Measurements from ENCODE around the gene CEP126.

The CEP126 gene

GRCh38 chr11:101885631-101886030 is 29.2 kb upstream of the CEP126 start:
- Histone ChIP-seq H3K4me1 (ENCODE audit: low read length) (no peaks in the 10 kb centered on the region), H3K4me2 (ENCODE audit: low read length) (no peak overlapping the region), H3K27me3 (ENCODE audit: low read depth, low read length) (no peaks in the 10 kb centered on the region), H3K36me3 (replicated peaks; ENCODE audit: low read depth, low read length) (no peaks in the 10 kb centered on the region), H2AFZ (ENCODE audit: low read depth, low read length) (no peak overlapping the region), H3K4me3 (ENCODE audit: low read length) (no peak overlapping the region), H4K20me1 (ENCODE audit: insufficient read depth, low read length) (no peaks in the 10 kb centered on the region), H3K27ac (ENCODE audit: low read length) (no peak overlapping the region), H3K9me3 (ENCODE audit: insufficient read depth, low read length) (no peaks in the 10 kb centered on the region), H3K9ac (ENCODE audit: low read length) (no peak overlapping the region), H3K79me2 (ENCODE audit: low read length) (no peaks in the 10 kb centered on the region)
- TF ChIP-seq CTCF (IDR thresholded peaks at IDR 0.05; ENCODE audit: low read depth, low read length) = no peak
- TF ChIP-seq EZH2phosphoT487 (IDR thresholded peaks at IDR 0.05; ENCODE audit: low read depth) = no peak

GRCh38 chr11:101889767-101890166 is 25.0 kb upstream of the CEP126 start:
- TF ChIP-seq EZH2phosphoT487 (IDR thresholded peaks at IDR 0.05; ENCODE audit: low read depth) (no peak), CTCF (IDR thresholded peaks at IDR 0.05; ENCODE audit: low read depth, low read length) (no peak)

GRCh38 chr11:101894505-101894904 is 20.3 kb upstream of the CEP126 start:
- Histone ChIP-seq H3K4me3 (ENCODE audit: low read length) (no peak overlapping the region), H3K27ac (ENCODE audit: low read length) (no peak overlapping the region), H3K9me3 (ENCODE audit: insufficient read depth, low read length) (no peaks in the 10 kb centered on the region), H3K79me2 (ENCODE audit: low read length) (no peaks in the 10 kb centered on the region), H3K36me3 (replicated peaks; ENCODE audit: low read depth, low read length) (no peaks in the 10 kb centered on the region), H2AFZ (ENCODE audit: low read depth, low read length) (no peak overlapping the region), H4K20me1 (ENCODE audit: insufficient read depth, low read length) (no peaks in the 10 kb centered on the region), H3K4me2 (ENCODE audit: low read length) (no peak overlapping the region), H3K9ac (ENCODE audit: low read length) (no peak overlapping the region), H3K4me1 (ENCODE audit: low read length) (no peaks in the 10 kb centered on the region), H3K27me3 (ENCODE audit: low read depth, low read length) (no peaks in the 10 kb centered on the region)
- TF ChIP-seq CTCF (IDR thresholded peaks at IDR 0.05; ENCODE audit: low read depth, low read length) (no peak), EZH2phosphoT487 (IDR thresholded peaks at IDR 0.05; ENCODE audit: low read depth) (no peak)

More at GRCh38 chr11:101889767-101890166, 25.0 kb upstream of the CEP126 start:
- Histone ChIP-seq H3K4me2 (ENCODE audit: low read length) (no peak overlapping the region), H3K4me3 (ENCODE audit: low read length) (no peak overlapping the region), H3K36me3 (replicated peaks; ENCODE audit: low read depth, low read length) (no peaks in the 10 kb centered on the region), H4K20me1 (ENCODE audit: insufficient read depth, low read length) (no peaks in the 10 kb centered on the region), H3K9ac (ENCODE audit: low read length) (no peak overlapping the region), H3K4me1 (ENCODE audit: low read length) (no peaks in the 10 kb centered on the region), H3K27me3 (ENCODE audit: low read depth, low read length) (no peaks in the 10 kb centered on the region), H3K79me2 (ENCODE audit: low read length) (no peaks in the 10 kb centered on the region), H3K27ac (ENCODE audit: low read length) (no peak overlapping the region), H2AFZ (ENCODE audit: low read depth, low read length) (no peak overlapping the region), H3K9me3 (ENCODE audit: insufficient read depth, low read length) (no peaks in the 10 kb centered on the region)

- Histone ChIP-seq H3K9me3 (ENCODE audit: insufficient read depth, low read length) (no peaks in the 10 kb centered on the region), H3K27me3 (ENCODE audit: low read depth, low read length) (no peaks in the 10 kb centered on the region), H2AFZ (ENCODE audit: low read depth, low read length) (no peak overlapping the region), H4K20me1 (ENCODE audit: insufficient read depth, low read length) (no peaks in the 10 kb centered on the region), H3K4me1 (ENCODE audit: low read length) (no peaks in the 10 kb centered on the region), H3K9ac (ENCODE audit: low read length) (no peak overlapping the region), H3K79me2 (ENCODE audit: low read length) (no peaks in the 10 kb centered on the region), H3K36me3 (replicated peaks; ENCODE audit: low read depth, low read length) (no peaks in the 10 kb centered on the region), H3K27ac (ENCODE audit: low read length) (no peak overlapping the region), H3K4me2 (ENCODE audit: low read length) (no peak overlapping the region), H3K4me3 (ENCODE audit: low read length) (no peak overlapping the region)
- TF ChIP-seq CTCF (IDR thresholded peaks at IDR 0.05; ENCODE audit: low read depth, low read length) = no peak
- TF ChIP-seq EZH2phosphoT487 (IDR thresholded peaks at IDR 0.05; ENCODE audit: low read depth) = no peak
These were observed 7.0 kb upstream of the CEP126 start for GRCh38 chr11:101907815-101908214.

Data from OCI-LY3 (cell line).